WTC11 (cell line): ENCODE data around the gene TMEM89. TPM values are rescaled to one million over a fixed set of nuclear protein-coding genes. Genes with fewer than 3 reads are reported as not detected.

ENCODE experiments used
- ATAC-seq: fragments of 200-7000 bp; cut with Tn5 transposase; 2 replicates; pipeline ENCODE4 v1.10.0; 2021; ENCODE audit warnings: mild to moderate bottlenecking, moderate library complexity
- CTCF ChIA-PET: fragments of 300-600 bp; sonication (Branson Sonifier 250); formaldehyde crosslinking; loops from one replicate; lab custom pipeline; 2021; ENCODE audit warnings: antibody characterized with exemption; lab: Charles Lee
- POLR2A ChIA-PET: fragments of 350-600 bp; sonication (Branson Sonifier 250); formaldehyde crosslinking; loops from one replicate; lab custom pipeline; 2021; ENCODE audit warnings: antibody characterized with exemption; lab: Charles Lee
- DNase-seq: peaks from one replicate; pipeline ENCODE4 v3.0.0; 2021; ENCODE audit warnings: low spot score
- H3K27ac Mint-ChIP-seq: 2 replicates; pipeline ENCODE4 v1.8.0; 2021; ENCODE audit warnings: mixed read lengths
- H3K27me3 Mint-ChIP-seq: 2 replicates; pipeline ENCODE4 v1.8.0; 2021; ENCODE audit warnings: low read depth, mild to moderate bottlenecking, moderate library complexity, mixed read lengths
- H3K36me3 Mint-ChIP-seq: 2 replicates; pipeline ENCODE4 v1.8.0; 2021; ENCODE audit warnings: mixed read lengths
- H3K4me1 Mint-ChIP-seq: 2 replicates; pipeline ENCODE4 v1.8.0; 2022; ENCODE audit warnings: mixed read lengths
- H3K4me3 Mint-ChIP-seq: 2 replicates; pipeline ENCODE4 v1.8.0; 2021; ENCODE audit warnings: mild to moderate bottlenecking, moderate library complexity, mixed read lengths
- H3K9me3 Mint-ChIP-seq: 2 replicates; pipeline ENCODE4 v1.8.0; 2021; ENCODE audit warnings: mixed read lengths
- AFF4 ChIP-seq: sonication (generic); formaldehyde crosslinking; IDR thresholded peaks from 2 replicates; pipeline ENCODE4 v1.8.1; 2023; ENCODE audit warnings: mild to moderate bottlenecking, missing genetic modification reagents, borderline replicate concordance
- ATF3 ChIP-seq: sonication (generic); formaldehyde crosslinking; conservative IDR thresholded peaks from 2 replicates; pipeline ENCODE4 v1.8.1; 2022; ENCODE audit warnings: mild to moderate bottlenecking, missing genetic modification reagents
- CREM ChIP-seq: sonication (generic); formaldehyde crosslinking; IDR thresholded peaks from 2 replicates; pipeline ENCODE4 v1.8.1; 2022; ENCODE audit warnings: mild to moderate bottlenecking, missing genetic modification reagents, moderate library complexity
- GABPB1 ChIP-seq: sonication (generic); formaldehyde crosslinking; IDR thresholded peaks from 2 replicates; pipeline ENCODE4 v1.8.1; 2023; ENCODE audit warnings: mild to moderate bottlenecking, missing genetic modification reagents
- MXD4 ChIP-seq: fragments of 250-450 bp; sonication (Bioruptor Pico); IDR thresholded peaks from 2 replicates; pipeline ENCODE4 v1.8.0; 2021; ENCODE audit warnings: mild to moderate bottlenecking, moderate library complexity, borderline replicate concordance
- MYBL2 ChIP-seq: sonication (generic); formaldehyde crosslinking; IDR thresholded peaks from 2 replicates; pipeline ENCODE4 v1.8.1; 2023; ENCODE audit warnings: mild to moderate bottlenecking, moderate library complexity, missing genetic modification reagents
- NFATC4 ChIP-seq: fragments of 250-450 bp; sonication (Bioruptor Pico); IDR thresholded peaks from 2 replicates; pipeline ENCODE4 v1.9.0; 2021; ENCODE audit warnings: mild to moderate bottlenecking
- NR2C2 ChIP-seq: sonication (generic); formaldehyde crosslinking; IDR thresholded peaks from 2 replicates; pipeline ENCODE4 v1.8.0; 2022; ENCODE audit warnings: mild to moderate bottlenecking, missing genetic modification reagents
- SMAD3 ChIP-seq: sonication (generic); formaldehyde crosslinking; IDR thresholded peaks from 2 replicates; pipeline ENCODE4 v1.8.0; 2022; ENCODE audit warnings: missing genetic modification reagents, mild to moderate bottlenecking, borderline replicate concordance
- TP53 ChIP-seq: sonication (generic); formaldehyde crosslinking; IDR thresholded peaks from 2 replicates; pipeline ENCODE4 v1.8.1; 2023; ENCODE audit warnings: mild to moderate bottlenecking, missing genetic modification reagents
- USF1 ChIP-seq: sonication (generic); formaldehyde crosslinking; IDR thresholded peaks from 2 replicates; pipeline ENCODE4 v1.8.0; 2022; ENCODE audit warnings: mild to moderate bottlenecking, missing genetic modification reagents
- USF2 ChIP-seq: sonication (generic); formaldehyde crosslinking; IDR thresholded peaks from 2 replicates; pipeline ENCODE4 v1.8.1; 2023; ENCODE audit warnings: mild to moderate bottlenecking, missing genetic modification reagents, moderate library complexity
- ZBTB43 ChIP-seq: sonication (generic); formaldehyde crosslinking; IDR thresholded peaks from 2 replicates; pipeline ENCODE4 v1.8.1; 2023; ENCODE audit warnings: mild to moderate bottlenecking, missing genetic modification reagents
- ZNF317 ChIP-seq: sonication (generic); formaldehyde crosslinking; IDR thresholded peaks from 2 replicates; pipeline ENCODE4 v1.8.1; 2023; ENCODE audit warnings: low read depth, mild to moderate bottlenecking, moderate library complexity, missing genetic modification reagents, borderline replicate concordance
- ZNF396 ChIP-seq: fragments of 250-450 bp; sonication (Bioruptor Pico); IDR thresholded peaks from 2 replicates; pipeline ENCODE4 v1.8.0; 2021; ENCODE audit warnings: mild to moderate bottlenecking, moderate library complexity, borderline replicate concordance
- ZNF416 ChIP-seq: fragments of 250-450 bp; sonication (Bioruptor Pico); IDR thresholded peaks from 2 replicates; pipeline ENCODE4 v1.9.0; 2021; ENCODE audit warnings: mild to moderate bottlenecking, inconsistent platforms
- total RNA-seq: library from RNA; stranded (reverse); gene quantifications from 3 replicates; pipeline ENCODE4 v1.2.3, GENCODE V29; 2021
- TF ChIP-seq, protein P1 (sequence below): fragments of 250-450 bp; sonication (Bioruptor Pico); IDR thresholded peaks from 2 replicates; pipeline ENCODE4 v1.9.0; 2021; ENCODE audit warnings: mild to moderate bottlenecking
- TF ChIP-seq, protein P2 (sequence below): sonication (generic); formaldehyde crosslinking; IDR thresholded peaks from 2 replicates; pipeline ENCODE4 v1.8.1; 2022; ENCODE audit warnings: mild to moderate bottlenecking, missing genetic modification reagents, moderate library complexity, borderline replicate concordance

TMEM89 gene
- total RNA-seq, 1 experiment from 2014 or later, result 0.66 TPM

GRCh38 chr3:48624767-48625166 lies 3.2 kb upstream of the TMEM89 start:
- ChIA-PET CTCF (interaction anchor here (0.6 to 5.5 kb wide), 6 partner anchors 11 to 189 kb away, joined by 3 to 44 read pairs (median 7); partner anchors contain the start of genes SLC26A6 and UQCRC1), POLR2A (interaction anchor here (1.2 to 1.5 kb wide), 2 partner anchors 10 to 15 kb away, joined by 4 to 7 read pairs; partner anchors contain the start of gene UQCRC1)
- ATAC-seq, result no peak

GRCh38 chr3:48623851-48624547 lies 2.4 kb upstream of the TMEM89 start:
- no peaks in the 10 kb centered on the region for H3K27me3 Mint-ChIP-seq
- H3K4me1 Mint-ChIP-seq, result peaks cover 7% of the 10 kb centered on the region
- TF ChIP-seq GABPB1 (CRISPR knock-in tag) (peak; percentile 50; the same call in 1 of the 2 replicates), USF2 (peak; percentile 52), NFATC4 (CRISPR knock-in tag) (no peak), USF1 (CRISPR knock-in tag) (peak; percentile 66; the same call in 1 of the 2 replicates)
- ChIA-PET POLR2A (interaction anchor here (0.6 to 1.5 kb wide), 5 partner anchors 10 to 254 kb away, joined by 3 to 7 read pairs (median 4); partner anchors contain the start of genes SLC26A6 and UQCRC1), CTCF (interaction anchor here (0.6 to 5.5 kb wide), 10 partner anchors 11 to 1674 kb away, joined by 3 to 44 read pairs (median 6); partner anchors contain the start of genes SLC26A6 and UQCRC1)
- H3K27ac Mint-ChIP-seq, result no peak overlapping the region
- H3K36me3 Mint-ChIP-seq, result peaks cover 28% of the 10 kb centered on the region
- no peaks in the 10 kb centered on the region for H3K9me3 Mint-ChIP-seq
- no peak overlapping the region for H3K4me3 Mint-ChIP-seq
- no peak for ATAC-seq
- DNase-seq, result no peak

More at GRCh38 chr3:48624767-48625166, 3.2 kb upstream of the TMEM89 start:
- no peaks in the 10 kb centered on the region for H3K9me3 Mint-ChIP-seq
- peaks cover 36% of the 10 kb centered on the region for H3K36me3 Mint-ChIP-seq
- TF ChIP-seq USF2 (peak; percentile 63; the same call in 1 of the 2 replicates), ZNF317 (no peak)
- H3K4me1 Mint-ChIP-seq, result peaks cover 7% of the 10 kb centered on the region
- peak overlapping the region; percentile 87 for H3K27ac Mint-ChIP-seq
- no peak overlapping the region for H3K4me3 Mint-ChIP-seq
- H3K27me3 Mint-ChIP-seq, result no peaks in the 10 kb centered on the region
- DNase-seq, result no peak

DNA sequence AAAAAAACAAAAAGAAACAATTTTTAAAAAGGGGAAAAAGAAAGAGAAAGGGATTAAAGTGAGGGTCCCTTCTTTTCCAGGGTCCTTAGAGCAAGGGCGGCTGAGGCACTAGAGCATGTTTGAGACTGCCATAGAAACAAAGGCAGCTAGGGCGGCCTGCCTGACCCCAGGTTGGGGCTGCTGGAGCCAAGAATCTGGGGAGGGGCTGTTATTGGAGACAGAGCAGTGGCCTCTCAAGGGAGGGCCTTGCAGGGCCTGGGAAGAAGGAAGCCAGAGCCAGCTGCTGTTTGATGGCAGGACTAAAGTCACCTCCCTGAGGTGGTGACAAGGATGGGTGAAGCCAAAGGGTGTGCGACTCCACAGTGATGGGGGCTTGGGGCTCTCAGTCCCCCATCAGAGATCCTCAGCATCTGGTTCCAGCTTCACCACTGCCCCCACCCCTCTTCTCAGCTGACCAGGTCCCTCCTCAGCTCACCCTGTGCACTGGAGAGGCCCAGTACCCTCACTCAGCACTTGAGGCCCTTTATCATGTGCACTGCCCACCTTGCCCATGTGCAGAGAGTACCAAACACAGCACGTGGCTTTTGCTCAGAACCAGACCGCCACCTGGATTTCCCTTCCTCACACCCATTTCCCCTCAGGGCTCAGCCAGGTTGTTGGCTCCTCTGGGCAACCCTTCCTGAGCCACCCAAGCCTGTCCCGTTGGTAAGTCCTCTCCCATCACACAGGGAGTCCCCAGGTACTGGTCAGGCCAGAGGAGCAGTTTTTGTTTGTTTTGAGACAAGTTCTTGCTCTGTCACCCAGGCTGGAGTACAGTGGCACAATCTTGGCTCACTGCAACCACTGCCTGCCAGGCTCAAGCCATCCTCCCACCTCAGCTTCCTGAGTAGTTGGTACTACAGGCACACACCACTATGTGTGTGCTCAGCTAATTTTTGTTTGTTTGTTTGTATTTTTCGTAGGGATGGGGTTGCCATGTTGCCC lies 1.7 kb downstream of the TMEM89 start:
- no peak for DNase-seq
- peaks cover 7% of the 10 kb centered on the region for H3K27me3 Mint-ChIP-seq
- peaks cover 17% of the 10 kb centered on the region for H3K9me3 Mint-ChIP-seq
- CTCF ChIA-PET, result interaction anchor here (0.8 to 1.0 kb wide), 2 partner anchors 16 to 37 kb away, joined by 3 to 4 read pairs; no protein-coding TSS in a partner anchor
- H3K4me1 Mint-ChIP-seq, result peaks cover 7% of the 10 kb centered on the region
- no peak overlapping the region for H3K4me3 Mint-ChIP-seq
- no peak for ATAC-seq
- POLR2A ChIA-PET, result no interaction called here
- H3K36me3 Mint-ChIP-seq, result peaks cover 26% of the 10 kb centered on the region
- H3K27ac Mint-ChIP-seq, result peak overlapping the region; percentile 83; the same call in 1 of the 2 replicates
- TF ChIP-seq TP53 (CRISPR knock-in tag) (no peak), ATF3 (CRISPR knock-in tag) (no peak), CREM (CRISPR knock-in tag) (no peak), SMAD3 (CRISPR knock-in tag) (no peak), ZNF396 (CRISPR knock-in tag) (no peak), AFF4 (no peak), ZBTB43 (CRISPR knock-in tag) (no peak), MXD4 (CRISPR knock-in tag) (no peak), NR2C2 (CRISPR knock-in tag) (no peak), ZNF416 (no peak), MYBL2 (no peak)
- TF ChIP-seq, protein P1, sequence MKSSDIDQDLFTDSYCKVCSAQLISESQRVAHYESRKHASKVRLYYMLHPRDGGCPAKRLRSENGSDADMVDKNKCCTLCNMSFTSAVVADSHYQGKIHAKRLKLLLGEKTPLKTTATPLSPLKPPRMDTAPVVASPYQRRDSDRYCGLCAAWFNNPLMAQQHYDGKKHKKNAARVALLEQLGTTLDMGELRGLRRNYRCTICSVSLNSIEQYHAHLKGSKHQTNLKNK (CRISPR knock-in tag), result no peak
- TF ChIP-seq, protein P2, sequence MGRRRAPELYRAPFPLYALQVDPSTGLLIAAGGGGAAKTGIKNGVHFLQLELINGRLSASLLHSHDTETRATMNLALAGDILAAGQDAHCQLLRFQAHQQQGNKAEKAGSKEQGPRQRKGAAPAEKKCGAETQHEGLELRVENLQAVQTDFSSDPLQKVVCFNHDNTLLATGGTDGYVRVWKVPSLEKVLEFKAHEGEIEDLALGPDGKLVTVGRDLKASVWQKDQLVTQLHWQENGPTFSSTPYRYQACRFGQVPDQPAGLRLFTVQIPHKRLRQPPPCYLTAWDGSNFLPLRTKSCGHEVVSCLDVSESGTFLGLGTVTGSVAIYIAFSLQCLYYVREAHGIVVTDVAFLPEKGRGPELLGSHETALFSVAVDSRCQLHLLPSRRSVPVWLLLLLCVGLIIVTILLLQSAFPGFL (CRISPR knock-in tag), result no peak
